Ureter (tissue), 1 donor: ENCODE results near the gene ITLN2. TPM values are rescaled to one million over a fixed set of nuclear protein-coding genes. Genes with fewer than 3 reads are reported as not detected.
"Not testable (repeated sequence)": the region's sequence is repeated elsewhere in the genome, so short reads cannot be mapped to it uniquely, and the experiment has no call there.

Experiments used
- DNase-seq: peaks from one replicate; pipeline ENCODE4 v3.0.0-alpha.2; 2020; ENCODE audit warnings: low spot score
- total RNA-seq: library from RNA; stranded (reverse); gene quantifications from one replicate; pipeline ENCODE4 v1.2.4, GENCODE V29; 2023
- donor health status: DM: yes; HTN: yes; CAD: no.

The ITLN2 gene
- total RNA-seq, 1 donor from 2014 or later = not detected

- no peak for DNase-seq
These were observed 1.6 kb downstream of the ITLN2 start for GRCh38 chr1:160953030-160953429.

GRCh38 chr1:160952129-160952510, 2.5 kb downstream of the ITLN2 start:
- no peak for DNase-seq

DNA sequence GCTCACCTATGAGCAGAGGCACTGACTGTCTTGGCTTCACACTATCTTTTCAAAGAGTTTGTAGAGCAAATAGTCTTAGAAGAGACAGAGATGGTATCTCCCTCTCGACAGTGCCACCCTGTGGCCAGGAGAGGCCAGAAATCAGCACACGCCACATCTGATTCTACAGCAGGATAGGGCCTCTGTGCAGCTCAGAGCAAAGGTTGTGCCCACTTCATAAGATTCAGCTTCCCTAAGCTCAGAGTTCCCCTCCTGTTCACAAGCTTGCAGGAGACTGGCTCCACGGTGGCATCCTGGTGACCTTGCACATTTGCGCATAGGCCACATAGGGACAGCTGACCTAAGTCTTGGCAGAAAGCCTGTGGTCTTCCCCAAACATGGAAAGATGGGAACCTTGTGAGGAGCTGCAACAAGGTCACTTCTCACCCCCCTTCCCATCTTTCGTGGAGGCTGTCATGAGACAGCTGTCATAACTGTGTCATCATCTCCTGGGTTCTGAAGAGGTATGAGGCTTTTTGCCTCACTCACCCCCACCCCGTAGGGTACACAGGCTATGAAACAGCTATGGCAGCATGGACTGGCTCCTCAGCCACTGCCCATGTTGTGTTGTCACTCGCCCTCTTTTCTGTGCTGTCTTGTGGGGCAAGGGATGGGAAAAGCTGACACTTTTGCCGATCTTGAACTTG, 3.0 kb downstream of the ITLN2 start:
- peak; percentile 60 for DNase-seq

DNA sequence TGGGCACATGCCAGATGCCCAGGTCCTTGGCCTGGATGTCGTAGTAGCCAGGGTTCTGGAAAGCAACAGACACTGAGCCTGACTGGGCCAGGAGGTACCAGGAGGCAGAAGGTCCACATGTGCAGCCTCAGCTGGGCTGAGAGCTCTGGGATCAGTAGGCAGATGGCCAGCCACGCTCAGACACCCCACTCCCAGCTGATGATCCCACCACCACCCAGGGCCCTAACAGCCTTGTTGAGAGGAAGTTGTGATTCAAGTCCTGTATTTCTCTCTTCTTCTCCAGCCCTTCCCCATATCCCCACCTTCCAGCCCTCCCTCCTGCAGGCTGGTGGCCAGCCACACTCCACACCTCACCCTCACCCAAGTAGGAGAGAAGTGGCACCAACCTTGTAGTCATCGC, 4.0 kb downstream of the ITLN2 start:
- DNase-seq = no peak

DNA sequence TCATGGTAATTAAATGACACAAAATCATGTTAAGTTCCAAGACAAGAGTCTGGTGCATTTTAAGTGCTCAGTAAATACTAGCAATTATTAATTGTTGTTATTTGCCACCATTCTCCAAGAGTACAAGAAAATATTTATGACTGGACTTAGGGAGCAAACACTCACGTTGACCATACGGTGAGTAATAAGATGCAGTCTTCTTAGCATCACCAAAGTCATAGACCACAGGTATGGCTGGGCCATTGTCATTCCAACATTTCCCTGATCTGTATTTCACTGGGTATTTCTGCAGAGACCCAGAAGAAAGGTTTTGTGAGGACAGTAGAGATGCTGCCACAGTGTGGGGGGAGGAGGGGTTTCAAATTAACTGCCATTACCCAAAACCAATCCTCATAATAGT, 4.7 kb downstream of the ITLN2 start:
- no peak for DNase-seq

- DNase-seq = not testable (repeated sequence)
These were observed 5.3 kb downstream of the ITLN2 start for GRCh38 chr1:160949216-160949880.

DNA sequence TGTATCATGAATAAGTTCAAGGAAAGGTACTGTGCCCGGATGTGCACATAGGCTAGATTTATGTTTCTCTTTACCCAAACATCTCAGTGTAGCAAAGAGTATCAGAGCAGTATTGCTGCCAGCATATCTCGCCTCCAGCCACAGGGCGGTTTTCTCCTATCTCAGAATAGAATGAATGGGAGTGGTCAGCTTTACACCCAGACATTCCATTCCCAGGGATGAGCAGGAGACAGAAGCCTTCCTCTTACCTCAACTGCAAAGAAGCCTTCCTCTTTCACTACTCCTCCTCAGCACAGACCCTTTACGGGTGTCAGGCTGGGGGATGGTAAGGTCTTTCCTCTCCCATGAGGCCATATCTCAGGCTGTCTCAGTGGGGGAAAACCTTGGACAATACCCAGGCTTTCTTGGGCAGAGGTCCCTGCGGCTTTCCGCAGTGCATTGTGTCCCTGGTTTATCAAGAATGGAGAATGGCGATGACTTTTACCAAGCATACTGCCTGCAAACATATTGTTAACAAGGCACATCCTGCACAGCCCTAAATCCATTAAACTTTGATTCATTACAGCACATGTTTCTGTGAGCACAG, 7.3 kb downstream of the ITLN2 start:
- DNase-seq = not testable (repeated sequence)

- not testable (repeated sequence) for DNase-seq
These were observed 8.7 kb downstream of the ITLN2 start for GRCh38 chr1:160945881-160946280.

DNA sequence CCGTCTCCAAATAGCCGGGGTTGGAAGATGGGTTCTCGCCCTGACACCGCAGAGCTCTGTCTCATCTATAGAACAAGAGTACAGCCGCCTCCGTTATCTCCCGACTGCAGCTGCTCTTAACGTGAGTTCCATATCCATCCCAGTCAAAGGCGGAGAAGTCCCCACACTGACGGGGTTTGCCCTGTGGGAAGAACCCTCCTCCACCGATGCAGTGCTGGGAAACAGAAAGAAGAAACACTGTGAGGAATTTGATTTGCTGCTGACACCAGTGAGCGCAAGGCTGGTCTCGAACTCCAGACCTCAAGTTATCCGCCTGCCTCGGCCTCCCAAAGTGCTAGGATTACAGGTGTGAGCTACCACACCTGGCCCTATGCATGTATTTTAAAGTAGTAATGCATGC, 9.5 kb downstream of the ITLN2 start:
- no peak for DNase-seq

DNA sequence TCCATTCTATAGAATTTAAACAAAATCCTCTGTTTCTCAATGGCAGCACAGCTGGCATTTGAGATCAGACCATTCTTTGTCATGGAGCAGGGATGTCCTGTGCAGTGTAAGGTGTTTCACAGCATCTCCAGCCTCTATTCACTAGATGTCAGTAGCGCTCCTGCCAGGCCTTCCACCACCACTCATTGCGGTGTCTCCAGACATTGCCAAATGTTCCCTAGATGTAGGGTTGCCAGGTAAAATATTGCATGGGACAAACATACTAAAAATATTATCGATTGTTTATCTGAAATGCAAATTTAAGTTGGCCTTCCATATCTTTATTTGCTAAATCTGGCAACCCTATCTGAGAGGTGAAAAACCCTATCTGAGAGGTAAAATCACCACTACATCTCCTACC, 11.7 kb downstream of the ITLN2 start:
- no peak for DNase-seq

DNA sequence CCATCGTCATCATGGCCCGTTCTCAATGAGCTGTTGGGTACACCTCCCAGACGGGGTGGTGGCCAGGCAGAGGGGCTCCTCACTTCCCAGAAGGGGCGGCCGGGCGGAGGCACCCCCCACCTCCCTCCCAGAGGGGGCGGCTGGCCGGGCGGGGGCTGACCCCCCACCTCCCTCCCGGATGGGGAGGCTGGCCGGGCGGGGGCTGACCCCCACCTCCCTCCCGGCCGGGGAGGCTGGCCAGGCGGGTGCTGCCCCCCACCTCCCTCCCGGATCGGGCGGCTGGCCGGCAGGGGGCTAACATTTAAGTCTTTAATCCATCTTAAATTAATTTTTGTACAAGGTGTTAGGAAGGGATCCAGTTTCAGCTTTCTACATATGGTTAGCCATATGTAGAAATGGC, 17.9 kb downstream of the ITLN2 start:
- not testable (repeated sequence) for DNase-seq

GRCh38 chr1:160935527-160936258, 18.9 kb downstream of the ITLN2 start:
- no peak for DNase-seq

DNA sequence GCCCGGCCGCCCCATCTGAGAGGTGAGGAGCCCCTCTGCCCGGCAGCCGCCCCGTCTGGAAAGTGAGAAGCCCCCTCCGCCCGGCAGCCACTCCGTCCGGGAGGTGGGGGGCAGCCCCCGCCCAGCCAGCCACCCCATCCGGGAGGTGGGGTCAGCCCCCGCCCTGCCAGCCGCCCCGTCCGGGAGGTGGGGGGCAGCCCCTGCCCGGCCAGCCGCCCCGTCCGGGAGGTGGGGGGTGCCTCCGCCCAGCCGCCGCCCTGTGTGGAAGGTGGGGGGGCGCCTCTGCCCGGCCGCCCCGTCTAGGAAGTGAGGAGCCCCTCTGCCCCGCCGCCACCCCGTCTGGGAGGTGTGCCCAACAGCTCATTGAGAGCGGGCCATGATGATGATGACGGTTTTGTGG, 21.3 kb downstream of the ITLN2 start:
- DNase-seq = not testable (repeated sequence)

DNA sequence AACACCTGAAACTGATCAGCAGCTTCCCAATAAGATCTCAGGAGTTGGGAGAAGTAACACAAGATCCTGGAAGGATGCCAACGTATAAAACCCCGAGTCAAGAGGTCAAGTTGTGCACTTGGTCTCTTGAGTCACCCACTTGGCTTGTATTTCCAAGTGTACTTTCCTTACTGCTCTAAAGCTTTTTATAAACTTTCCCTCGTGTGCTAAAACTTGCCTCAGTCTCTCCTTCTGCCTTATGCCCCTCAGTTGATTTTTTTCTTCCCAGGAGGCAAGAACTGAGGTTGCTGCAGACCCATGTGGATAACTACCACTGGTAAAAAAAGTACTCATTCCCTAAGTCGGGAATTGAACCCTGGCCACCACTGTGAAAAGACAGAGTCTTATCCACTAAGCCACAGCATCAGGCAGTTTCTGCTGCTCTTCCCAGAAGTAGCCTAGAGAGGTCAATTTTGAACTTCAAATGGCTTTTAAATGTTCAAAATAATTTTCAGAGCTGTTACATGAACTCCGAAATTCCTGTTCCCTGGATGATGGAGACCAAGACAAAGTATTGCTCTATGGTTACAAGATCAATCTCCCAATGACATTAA, 28.9 kb downstream of the ITLN2 start:
- DNase-seq = no peak

DNA sequence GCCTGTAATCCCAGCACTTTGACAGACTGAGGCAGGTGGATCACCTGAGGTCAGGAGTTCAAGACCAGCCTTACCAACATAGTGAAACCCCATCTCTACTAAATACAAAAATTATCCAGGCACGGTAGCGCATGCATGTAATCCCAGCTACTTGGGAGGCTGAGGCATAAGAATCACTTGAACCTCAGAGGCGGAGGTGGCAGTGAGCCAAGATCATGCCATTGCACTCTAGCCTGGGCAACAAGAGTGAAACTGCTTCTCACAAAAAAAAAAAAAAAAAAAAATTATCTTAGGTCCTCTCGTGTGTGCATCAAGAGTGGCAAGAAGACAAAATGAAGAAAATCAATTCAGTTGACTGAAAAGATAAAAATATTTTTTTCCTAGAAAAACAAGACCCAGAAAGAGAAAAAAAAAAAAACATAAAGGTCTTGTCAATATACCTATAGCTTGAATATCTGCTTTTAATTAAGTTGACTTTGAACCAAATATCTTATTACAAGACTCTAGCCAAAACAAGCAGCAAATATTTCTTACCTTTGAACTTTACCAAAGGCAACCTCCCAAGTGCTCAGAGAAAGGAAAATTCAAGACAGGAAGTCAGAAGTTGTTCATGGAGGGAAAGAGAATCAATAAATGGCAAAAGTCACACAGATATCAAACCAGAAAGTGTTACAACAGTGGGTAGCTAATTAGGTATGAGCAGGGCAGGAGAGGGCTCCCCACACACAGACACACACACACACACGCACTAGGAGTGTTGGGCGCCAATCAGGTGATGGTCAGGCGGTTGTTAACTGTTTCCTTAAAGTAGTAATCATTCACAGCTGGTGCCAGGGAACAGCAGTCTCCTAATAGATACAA, 29.6 kb downstream of the ITLN2 start:
- no peak for DNase-seq

- no peak for DNase-seq
These were observed 37.9 kb downstream of the ITLN2 start for GRCh38 chr1:160916666-160917065.

- DNase-seq = not testable (repeated sequence)
These were observed 41.4 kb downstream of the ITLN2 start for GRCh38 chr1:160913229-160913628.

DNA sequence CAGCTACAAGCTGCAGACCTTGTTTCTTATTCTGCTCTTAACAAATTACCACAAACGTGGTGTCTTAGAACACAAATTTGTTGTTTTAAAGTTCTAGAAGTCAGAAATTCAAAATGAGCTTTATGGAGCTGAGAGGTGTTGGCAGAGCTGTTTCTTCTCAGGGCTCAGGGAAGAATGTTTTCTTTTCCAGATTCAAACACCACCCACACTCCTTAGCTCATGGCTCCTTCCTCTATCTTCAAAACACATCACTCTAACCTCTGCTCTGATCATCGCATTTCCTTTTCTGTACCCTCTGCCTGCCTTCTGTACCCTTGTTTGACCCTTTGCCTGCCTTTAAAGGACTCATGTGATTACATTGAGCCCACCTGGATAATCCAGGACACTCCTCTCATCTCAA, 42.7 kb downstream of the ITLN2 start:
- no peak for DNase-seq

DNA sequence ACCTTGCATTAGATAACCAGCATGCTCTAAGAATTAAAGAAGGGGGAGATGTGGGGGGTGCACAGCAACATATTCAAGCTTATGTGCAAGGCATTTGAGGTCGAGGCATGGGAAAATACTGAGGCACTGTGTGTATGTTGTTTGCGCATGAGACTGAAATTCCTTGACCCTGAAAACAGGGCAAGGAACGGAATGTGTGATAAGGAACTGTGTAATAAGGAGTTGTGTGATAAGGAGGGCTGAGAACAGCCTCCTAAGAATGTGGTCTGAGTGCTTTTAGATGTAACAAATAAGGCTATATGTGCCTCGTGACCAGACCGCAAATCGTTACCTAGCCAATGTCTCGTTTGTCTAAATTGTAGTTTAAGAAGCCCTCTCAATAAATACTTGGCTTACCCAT, 43.2 kb downstream of the ITLN2 start:
- DNase-seq = no peak

GRCh38 chr1:160910170-160910750, 44.3 kb downstream of the ITLN2 start:
- DNase-seq = no peak

- no peak for DNase-seq
These were observed 46.6 kb downstream of the ITLN2 start for GRCh38 chr1:160907976-160908375.
